ENCODE data around the gene EDDM13.
"Not testable (repeated sequence)": the region's sequence is repeated elsewhere in the genome, so short reads cannot be mapped to it uniquely, and the experiment has no call there.

EDDM13 gene

DNA sequence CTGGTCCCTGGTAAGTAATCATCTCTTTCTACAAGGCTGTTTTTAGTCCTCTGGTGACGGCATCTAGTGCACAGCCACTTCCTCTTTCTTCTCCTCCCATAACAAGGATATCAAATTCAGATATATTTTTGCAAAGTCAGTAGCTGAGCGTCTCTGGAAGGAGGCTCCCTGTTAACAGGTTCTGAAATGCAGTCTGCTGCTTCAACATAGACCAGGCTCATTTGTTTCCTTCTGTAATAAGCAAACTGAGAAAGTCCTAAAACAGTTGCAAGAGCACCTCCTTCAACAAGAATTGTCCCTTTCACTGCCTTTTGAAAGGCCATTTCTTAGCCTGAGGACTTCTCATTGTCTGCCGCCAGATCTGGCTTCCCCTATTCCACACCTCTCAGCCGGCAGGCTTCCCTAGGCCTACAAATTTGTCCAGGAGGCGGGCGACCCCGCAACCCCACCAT, 49.5 kb downstream of the EDDM13 start:
- DNase-seq, result no peak

DNA sequence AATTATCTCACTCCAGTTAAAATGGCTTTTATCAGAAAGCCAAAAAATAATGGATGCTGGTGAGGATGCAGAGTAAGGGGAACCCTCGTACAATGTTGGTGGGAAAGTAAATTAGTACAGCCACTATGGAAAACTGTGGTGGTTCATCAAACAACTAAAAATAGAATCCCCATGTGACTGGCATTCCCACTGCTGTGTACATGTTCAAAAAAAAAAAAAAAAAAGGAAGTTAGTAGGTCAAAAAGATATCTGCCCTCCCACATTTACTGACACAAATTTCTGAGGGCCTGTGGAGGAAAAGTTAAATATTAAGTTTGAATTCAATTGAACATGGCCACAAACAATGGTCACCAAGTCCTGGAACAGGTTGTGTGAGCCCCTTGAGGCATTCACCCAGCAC, 51.9 kb downstream of the EDDM13 start:
- DNase-seq, result no peak

DNA sequence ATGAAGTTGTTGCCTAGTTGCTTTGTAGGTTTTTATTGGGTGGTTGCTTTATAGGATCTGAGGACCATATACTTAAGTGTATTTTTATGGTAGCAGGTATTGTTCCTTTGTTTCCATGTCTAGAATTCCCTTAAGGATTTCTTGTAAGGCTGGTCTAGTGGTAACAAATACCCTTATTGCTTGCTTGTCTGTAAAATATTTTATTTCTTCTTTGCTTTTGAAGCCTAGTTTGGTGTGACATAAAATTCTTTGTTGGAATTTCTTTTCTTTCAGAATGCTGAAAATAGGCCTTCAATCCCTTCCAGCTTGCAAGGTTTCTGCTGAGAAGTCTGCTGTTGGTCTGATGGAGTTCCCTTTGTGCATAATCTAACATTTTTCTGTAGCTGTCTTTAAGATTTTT, 60.1 kb downstream of the EDDM13 start:
- no peak for DNase-seq

DNA sequence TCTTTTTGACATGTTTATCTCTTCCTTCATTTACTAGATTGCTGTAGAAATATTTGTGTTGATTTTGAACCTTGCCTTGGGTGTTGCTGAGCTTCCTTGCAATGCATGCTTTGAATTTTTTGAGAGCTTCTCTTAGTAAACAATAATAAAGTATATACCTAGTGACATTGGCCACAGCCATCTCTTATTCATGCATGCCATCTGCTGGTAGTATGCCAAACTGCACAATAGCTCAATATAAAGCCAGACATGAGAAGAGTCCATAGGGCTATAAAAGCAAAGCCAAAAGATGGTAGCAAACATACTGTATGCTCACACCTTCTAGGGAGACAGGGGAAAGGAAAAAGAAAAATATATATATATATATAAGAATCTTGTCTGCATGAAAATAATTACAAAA, 61.0 kb downstream of the EDDM13 start:
- DNase-seq, result peak; percentile 7

DNA sequence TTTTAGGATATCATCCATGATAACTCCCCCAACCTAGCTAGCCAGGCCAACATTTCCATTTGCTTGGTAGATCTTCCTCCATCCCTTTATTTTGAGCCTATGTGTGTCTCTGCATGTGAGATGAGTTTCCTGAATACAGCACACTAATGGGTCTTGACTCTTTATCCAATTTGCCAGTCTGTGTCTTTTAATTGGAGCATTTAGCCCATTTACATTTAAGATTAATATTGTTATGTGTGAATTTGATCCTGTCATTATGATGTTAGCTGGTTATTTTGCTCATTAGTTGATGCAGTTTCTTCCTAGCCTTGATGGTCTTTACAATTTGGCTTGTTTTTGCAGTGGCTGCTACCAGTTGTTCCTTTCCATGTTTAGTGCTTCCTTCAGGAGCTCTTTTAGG, 62.8 kb downstream of the EDDM13 start:
- DNase-seq, result not testable (repeated sequence)

DNA sequence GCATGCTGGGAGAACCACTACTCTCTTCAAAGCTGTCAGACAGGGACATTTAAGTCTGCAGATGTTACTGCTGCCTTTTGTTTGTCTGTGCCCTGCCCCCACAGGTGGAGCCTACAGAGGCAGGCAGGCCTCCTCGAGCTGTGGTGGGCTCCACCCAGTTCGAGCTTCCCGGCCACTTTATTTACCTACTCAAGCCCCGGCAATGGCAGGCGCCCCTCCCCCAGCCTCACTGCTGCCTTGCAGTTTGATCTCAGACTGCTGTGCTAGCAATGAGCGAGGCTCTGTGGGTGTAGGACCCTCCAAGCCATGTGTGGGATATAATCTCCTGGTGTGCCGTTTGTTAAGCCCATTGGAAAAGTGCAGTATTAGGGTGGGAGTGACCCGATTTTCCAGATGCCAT, 64.5 kb downstream of the EDDM13 start:
- not testable (repeated sequence) for DNase-seq

DNA sequence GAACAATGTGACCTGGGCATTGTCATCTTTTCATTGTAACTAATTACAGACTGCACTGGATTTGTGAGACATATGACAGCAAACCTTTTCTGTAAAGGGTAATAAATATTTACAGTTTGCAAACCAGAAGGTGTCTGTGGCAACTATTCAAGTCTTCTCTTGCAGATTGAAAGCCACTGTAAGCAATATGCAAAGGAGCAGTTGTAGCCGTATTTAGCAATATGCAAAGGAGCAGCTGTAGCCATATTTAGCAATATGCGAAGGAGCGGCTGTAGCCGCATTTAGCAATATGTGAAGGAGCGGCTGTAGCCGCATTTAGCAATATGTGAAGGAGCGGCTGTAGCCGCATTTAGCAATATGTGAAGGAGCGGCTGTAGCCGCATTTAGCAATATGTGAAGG, 66.5 kb downstream of the EDDM13 start:
- DNase-seq, result not testable (repeated sequence)

DNA sequence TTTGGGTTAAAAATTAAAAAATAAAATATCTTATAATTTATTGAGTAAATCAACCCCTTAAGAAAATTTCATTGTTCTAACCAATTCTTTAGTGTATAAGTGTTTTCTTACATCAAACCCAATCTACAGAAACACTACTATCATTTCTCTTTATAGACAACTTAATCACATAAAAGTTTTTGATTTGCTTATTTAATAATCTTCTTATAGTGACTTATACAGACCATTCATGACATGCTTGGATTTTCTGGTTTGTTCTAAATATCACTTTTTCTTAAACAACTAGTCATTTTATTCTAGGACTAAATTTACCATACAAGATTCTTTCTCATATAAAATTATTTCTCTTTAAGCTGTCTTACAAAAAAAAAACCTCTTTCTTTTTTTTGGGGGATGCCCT, 69.4 kb downstream of the EDDM13 start:
- no peak for DNase-seq

DNA sequence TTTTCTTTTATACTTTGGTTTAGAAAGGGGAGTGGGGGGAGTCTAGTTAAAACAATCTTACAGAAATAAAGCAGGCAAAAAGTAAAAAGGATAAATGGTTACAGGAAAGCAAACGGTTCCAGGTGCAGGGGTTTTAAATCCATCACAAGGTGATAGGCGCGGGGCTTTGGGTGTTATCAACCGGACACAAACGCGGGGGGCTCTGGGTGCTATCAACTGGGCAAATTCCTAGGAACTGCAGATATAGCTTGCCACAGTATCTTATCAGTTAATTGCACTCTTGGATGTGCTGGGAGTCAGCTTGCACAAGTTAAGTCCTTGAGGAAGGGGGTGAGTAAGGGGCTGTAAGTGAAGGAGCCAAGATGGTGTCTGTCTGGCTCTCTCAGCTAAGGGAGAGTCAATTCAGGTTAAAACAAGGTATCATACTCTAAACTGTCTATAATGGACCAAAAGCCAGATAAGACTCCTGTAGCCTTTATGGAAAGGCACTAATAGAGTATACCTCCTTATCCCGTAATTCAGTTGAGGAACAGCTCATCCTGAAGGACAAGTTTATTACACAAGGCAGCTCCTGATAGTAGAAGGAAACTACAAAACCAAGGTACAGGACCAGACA, 74.7 kb downstream of the EDDM13 start:
- DNase-seq, result no peak

DNA sequence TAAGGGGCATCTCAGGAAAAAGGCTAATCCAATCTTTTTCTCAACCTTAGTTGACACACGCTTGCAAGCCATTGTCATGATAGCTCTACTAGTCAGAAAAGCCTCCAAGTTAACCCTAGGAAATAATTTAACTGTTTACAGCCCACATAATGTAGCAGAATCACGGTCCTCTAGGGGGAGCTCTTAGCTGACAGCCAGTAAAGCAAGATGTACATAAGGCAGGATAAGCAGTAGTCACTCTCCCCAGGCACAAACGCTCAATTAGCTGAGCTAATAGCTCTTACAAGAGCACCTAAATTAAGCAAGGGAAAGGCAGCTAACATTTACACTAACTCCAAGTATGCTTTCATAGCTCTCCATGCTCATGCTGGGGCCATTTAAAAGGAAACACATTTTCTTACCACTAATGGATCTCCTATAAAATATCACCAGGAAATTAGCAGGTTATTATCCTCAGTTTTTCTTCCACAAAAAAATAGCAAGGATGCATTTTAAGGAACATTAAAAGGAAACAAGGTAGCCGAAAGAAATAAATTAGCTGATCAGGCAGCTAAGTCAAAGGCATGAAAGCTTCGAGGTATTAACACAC, 75.8 kb downstream of the EDDM13 start:
- no peak for DNase-seq

DNA sequence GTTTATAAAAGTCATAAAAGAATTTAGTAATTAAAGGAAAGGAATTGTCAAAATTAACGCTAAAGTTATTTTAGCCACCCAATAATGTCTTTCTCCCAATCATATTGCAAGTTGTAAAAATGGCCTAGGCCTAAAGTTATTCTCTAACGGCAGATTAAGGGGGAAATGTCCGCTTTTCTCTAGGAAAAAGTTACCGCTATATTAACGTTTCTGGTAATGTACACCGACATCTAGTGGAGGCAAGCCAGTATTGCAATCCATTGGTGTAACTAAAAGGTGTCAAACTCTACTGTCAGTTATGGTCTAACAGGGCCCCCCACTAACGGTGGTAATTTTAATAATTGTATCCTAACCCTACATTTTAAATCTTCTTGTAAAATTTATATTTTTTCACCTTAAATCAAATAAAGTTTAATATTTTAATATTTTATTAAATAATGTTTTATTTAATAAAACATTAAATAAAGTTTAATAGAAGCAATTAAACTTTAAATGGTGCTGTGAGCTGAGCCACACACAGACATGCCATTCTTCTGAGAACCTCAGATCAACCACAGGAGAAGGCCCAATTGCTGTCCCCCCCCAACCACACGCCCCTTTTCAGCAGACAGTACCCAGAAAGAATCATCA, 78.0 kb downstream of the EDDM13 start:
- peak; percentile 13 for DNase-seq

DNA sequence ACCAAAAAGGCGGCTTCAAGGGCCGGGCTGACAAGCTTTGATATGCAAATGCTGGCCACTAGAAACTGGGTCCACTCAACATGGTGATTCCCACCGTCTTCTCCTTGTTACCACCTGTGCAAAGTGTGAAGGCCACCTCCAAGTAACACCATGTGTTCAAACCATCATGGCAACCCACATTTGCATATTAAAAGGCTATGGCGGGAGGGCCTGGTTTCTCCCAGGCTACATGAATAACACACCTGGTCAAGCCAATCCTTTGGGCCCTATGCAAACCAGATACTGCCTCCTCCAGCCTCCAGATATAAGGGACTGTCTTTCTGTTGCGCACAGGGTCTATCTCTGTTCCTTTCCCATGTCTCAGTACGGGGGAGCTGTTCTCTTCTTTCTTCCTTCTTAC, 78.7 kb downstream of the EDDM13 start:
- no peak for DNase-seq

DNA sequence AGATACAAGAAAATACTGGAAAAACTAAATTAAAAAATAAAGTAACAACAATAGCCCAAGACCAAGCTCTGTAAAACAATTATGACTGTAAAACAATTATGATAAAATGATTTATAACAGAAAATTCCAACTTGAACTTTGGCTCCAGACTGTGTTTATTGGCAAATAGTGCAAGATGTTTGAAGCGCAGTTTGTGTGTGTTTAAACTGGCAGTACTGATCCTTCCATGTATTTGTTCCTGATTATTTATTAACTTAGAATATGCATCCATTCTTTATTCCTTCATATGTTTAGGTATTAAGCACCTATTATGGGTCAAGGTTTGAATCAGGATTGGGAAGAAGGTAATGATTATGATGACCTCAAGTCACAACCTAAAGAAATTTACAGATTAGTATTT, 83.0 kb downstream of the EDDM13 start:
- no peak for DNase-seq

DNA sequence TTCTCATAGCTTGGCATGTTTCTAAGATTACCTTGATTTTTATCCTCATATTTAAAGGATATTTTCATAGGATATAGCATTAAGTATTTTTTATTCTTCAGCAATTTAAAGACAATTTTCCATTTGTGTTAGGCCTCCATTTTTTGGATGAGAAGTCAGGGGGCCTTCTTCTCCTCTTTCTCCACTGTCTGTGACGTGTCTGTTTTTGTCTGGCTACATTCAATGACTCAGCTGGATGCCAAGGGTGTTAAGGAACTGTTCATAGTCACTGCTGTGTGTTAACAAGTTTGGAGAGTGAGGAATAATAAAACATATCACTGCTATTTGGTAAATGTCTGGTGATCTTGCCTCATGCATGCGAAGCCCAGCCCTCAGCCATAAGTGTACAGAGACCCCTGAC, 84.4 kb downstream of the EDDM13 start:
- DNase-seq, result no peak
